ENCODE data around the gene JAM2. TPM values are rescaled to one million over a fixed set of nuclear protein-coding genes. Genes with fewer than 3 reads are reported as not detected.
"Not testable (repeated sequence)": the region's sequence is repeated elsewhere in the genome, so short reads cannot be mapped to it uniquely, and the experiment has no call there.

JAM2 gene
- total RNA-seq, 2 experiments from 2014 or later = 0.05 to 0.23 TPM

- no peaks in the 10 kb centered on the region for H3K9me3 Mint-ChIP-seq
- no peak overlapping the region for H3K4me3 Mint-ChIP-seq
- H3K27me3 Mint-ChIP-seq = no peaks in the 10 kb centered on the region
- CTCF ChIA-PET = no interaction called here
- no peaks in the 10 kb centered on the region for H3K4me1 Mint-ChIP-seq
- no peak for DNase-seq
- no peak overlapping the region for H3K27ac Mint-ChIP-seq
- POLR2A ChIA-PET = no interaction called here
- H3K36me3 Mint-ChIP-seq (ENCODE audit: low read depth) = no peaks in the 10 kb centered on the region
Observed at GRCh38 chr21:25709684-25710265, 70.7 kb downstream of the JAM2 start.

- H3K4me3 Mint-ChIP-seq = no peak overlapping the region
- no peaks in the 10 kb centered on the region for H3K27me3 Mint-ChIP-seq
- H3K9me3 Mint-ChIP-seq = no peaks in the 10 kb centered on the region
- H3K36me3 Mint-ChIP-seq (ENCODE audit: low read depth) = no peaks in the 10 kb centered on the region
- no peak for DNase-seq
- ChIA-PET CTCF (no interaction called here), POLR2A (no interaction called here)
- no peaks in the 10 kb centered on the region for H3K4me1 Mint-ChIP-seq
- H3K27ac Mint-ChIP-seq = no peak overlapping the region
Observed at GRCh38 chr21:25710550-25710949, 71.5 kb downstream of the JAM2 start.

- H3K9me3 Mint-ChIP-seq, POLR2A ChIA-PET, CTCF ChIA-PET: not testable (repeated sequence)
Observed at GRCh38 chr21:25714066-25714465, 75.0 kb downstream of the JAM2 start.

GRCh38 chr21:25717491-25718147 is 78.6 kb downstream of the JAM2 start:
- no peak overlapping the region for H3K4me3 Mint-ChIP-seq
- ChIA-PET CTCF (interaction anchor here (0.6 to 1.5 kb wide), 4 partner anchors 10 to 746 kb away, joined by 3 to 4 read pairs (median 4); no protein-coding TSS in a partner anchor), POLR2A (no interaction called here)
- H3K4me1 Mint-ChIP-seq = no peaks in the 10 kb centered on the region
- no peak for DNase-seq
- no peaks in the 10 kb centered on the region for H3K27me3 Mint-ChIP-seq
- no peak overlapping the region for H3K27ac Mint-ChIP-seq
- H3K36me3 Mint-ChIP-seq (ENCODE audit: low read depth) = peaks cover 20% of the 10 kb centered on the region
- H3K9me3 Mint-ChIP-seq = no peaks in the 10 kb centered on the region

More at GRCh38 chr21:25714066-25714465, 75.0 kb downstream of the JAM2 start:
- not testable (repeated sequence) for H3K4me3 Mint-ChIP-seq; H3K36me3 Mint-ChIP-seq (ENCODE audit: low read depth); DNase-seq; H3K27ac Mint-ChIP-seq; H3K27me3 Mint-ChIP-seq; H3K4me1 Mint-ChIP-seq

GRCh38 chr21:25721987-25722386 is 82.9 kb downstream of the JAM2 start:
- no peaks in the 10 kb centered on the region for H3K4me1 Mint-ChIP-seq
- POLR2A ChIA-PET = no interaction called here
- H3K36me3 Mint-ChIP-seq (ENCODE audit: low read depth) = peaks cover 41% of the 10 kb centered on the region
- DNase-seq = no peak
- CTCF ChIA-PET = interaction anchor here (0.9 to 1.2 kb wide), 3 partner anchors 10 to 12 kb away, joined by 3 to 6 read pairs (median 3); partner anchors contain the start of genes ATP5PF and GABPA
- H3K27ac Mint-ChIP-seq = no peak overlapping the region
- H3K4me3 Mint-ChIP-seq = no peak overlapping the region
- no peaks in the 10 kb centered on the region for H3K9me3 Mint-ChIP-seq
- H3K27me3 Mint-ChIP-seq = no peaks in the 10 kb centered on the region

- Mint-ChIP-seq H3K27me3 (no peaks in the 10 kb centered on the region), H3K4me3 (no peak overlapping the region), H3K36me3 (ENCODE audit: low read depth) (peaks cover 44% of the 10 kb centered on the region), H3K27ac (no peak overlapping the region), H3K4me1 (no peaks in the 10 kb centered on the region), H3K9me3 (no peaks in the 10 kb centered on the region)
- ChIA-PET POLR2A (no interaction called here), CTCF (interaction anchor here (1.2 kb wide), 1 partner anchor 11 kb away, joined by 3 read pairs; no protein-coding TSS in a partner anchor)
- DNase-seq = no peak
Observed at GRCh38 chr21:25722631-25723030, 83.6 kb downstream of the JAM2 start.

- POLR2A ChIA-PET = no interaction called here
- no peak for DNase-seq
- Mint-ChIP-seq H3K4me1 (peaks cover 42% of the 10 kb centered on the region), H3K27ac (no peak overlapping the region), H3K36me3 (ENCODE audit: low read depth) (peaks cover 25% of the 10 kb centered on the region), H3K27me3 (no peaks in the 10 kb centered on the region), H3K4me3 (no peak overlapping the region), H3K9me3 (no peaks in the 10 kb centered on the region)
- CTCF ChIA-PET = interaction anchor here (0.5 to 0.7 kb wide), 2 partner anchors 8 to 10 kb away, joined by 3 read pairs; no protein-coding TSS in a partner anchor
Observed at GRCh38 chr21:25732091-25732760, 93.2 kb downstream of the JAM2 start.

GRCh38 chr21:25733859-25734653 is 95.0 kb downstream of the JAM2 start:
- POLR2A ChIA-PET = interaction anchor here (0.7 kb wide), 1 partner anchor 26 kb away, joined by 3 read pairs; no protein-coding TSS in a partner anchor
- Mint-ChIP-seq H3K9me3 (no peaks in the 10 kb centered on the region), H3K36me3 (ENCODE audit: low read depth) (peaks cover 11% of the 10 kb centered on the region), H3K4me1 (peaks cover 51% of the 10 kb centered on the region), H3K27me3 (no peaks in the 10 kb centered on the region), H3K4me3 (peak overlapping the region; percentile 99), H3K27ac (peak overlapping the region; percentile 100)
- DNase-seq = peak; percentile 27
- CTCF ChIA-PET = interaction anchor here (0.6 to 1.7 kb wide), 7 partner anchors 13 to 140 kb away, joined by 3 to 6 read pairs (median 3); no protein-coding TSS in a partner anchor

- Mint-ChIP-seq H3K4me3 (peak overlapping the region; percentile 99), H3K27ac (peak overlapping the region; percentile 100), H3K27me3 (no peaks in the 10 kb centered on the region), H3K36me3 (ENCODE audit: low read depth) (peaks cover 10% of the 10 kb centered on the region), H3K4me1 (peaks cover 51% of the 10 kb centered on the region), H3K9me3 (no peaks in the 10 kb centered on the region)
- CTCF ChIA-PET = interaction anchor here (0.6 to 1.7 kb wide), 8 partner anchors 13 to 139 kb away, joined by 3 to 6 read pairs (median 3); no protein-coding TSS in a partner anchor
- no peak for DNase-seq
- POLR2A ChIA-PET = interaction anchor here (0.7 kb wide), 1 partner anchor 25 kb away, joined by 3 read pairs; no protein-coding TSS in a partner anchor
Observed at GRCh38 chr21:25734654-25734903, 95.5 kb downstream of the JAM2 start.

GRCh38 chr21:25734904-25735645 is 96.0 kb downstream of the JAM2 start, which contains the start of the genes ATP5PF and GABPA:
TSS of gene ATP5PF (minus strand) at chr21:25734904. CDS start at chr21:25729794, 5,110 bp downstream.
TSS of gene GABPA (plus strand) at chr21:25734972. CDS start at chr21:25741599, 6,627 bp downstream.
- Mint-ChIP-seq H3K4me3 (peak within 1 kb of the TSS; percentile 99), H3K27me3 (no peaks in the 10 kb centered on the region), H3K36me3 (ENCODE audit: low read depth) (peaks cover 7% of the 10 kb centered on the region), H3K4me1 (peaks cover 50% of the 10 kb centered on the region), H3K27ac (peak within 1 kb of the TSS; percentile 100), H3K9me3 (no peaks in the 10 kb centered on the region)
- POLR2A ChIA-PET = interaction anchor here (0.7 kb wide), 1 partner anchor 25 kb away, joined by 3 read pairs; no protein-coding TSS in a partner anchor
- CTCF ChIA-PET = interaction anchor here (0.6 to 1.7 kb wide), 9 partner anchors 14 to 139 kb away, joined by 3 to 6 read pairs (median 3); no protein-coding TSS in a partner anchor
- peak; percentile 98 for DNase-seq

GRCh38 chr21:25735646-25736597 is 96.9 kb downstream of the JAM2 start:
- H3K36me3 Mint-ChIP-seq (ENCODE audit: low read depth) = peaks cover 6% of the 10 kb centered on the region
- peak overlapping the region; percentile 99 for H3K4me3 Mint-ChIP-seq
- CTCF ChIA-PET = interaction anchor here (0.9 to 1.5 kb wide), 4 partner anchors 13 to 128 kb away, joined by 3 to 5 read pairs (median 3); no protein-coding TSS in a partner anchor
- peaks cover 48% of the 10 kb centered on the region for H3K4me1 Mint-ChIP-seq
- peak overlapping the region; percentile 100 for H3K27ac Mint-ChIP-seq
- DNase-seq = peak; percentile 76
- no peaks in the 10 kb centered on the region for H3K27me3 Mint-ChIP-seq
- POLR2A ChIA-PET = no interaction called here
- H3K9me3 Mint-ChIP-seq = no peaks in the 10 kb centered on the region
